GM10248 (cell line): ENCODE data around the gene TK1.

Experiments
- CTCF ChIA-PET: fragments of 300-600 bp; sonication (Branson Sonifier 250); formaldehyde crosslinking; extraction: SDS; loops from one replicate; lab custom pipeline; 2021; ENCODE audit warnings: antibody characterized with exemption; lab: Yijun Ruan, JAX
- POLR2A ChIA-PET: fragments of 350-650 bp; sonication (Branson Sonifier 250); formaldehyde crosslinking; extraction: SDS; loops from one replicate; lab custom pipeline; 2020; ENCODE audit warnings: antibody characterized with exemption; lab: Yijun Ruan, JAX
- DNase-seq: peaks from one replicate; pipeline ENCODE4 v3.0.0; 2012; ENCODE audit errors: extremely low spot score
- CTCF ChIP-seq: IDR thresholded peaks from 2 replicates; pipeline ENCODE4 v1.5.1; 2012; ENCODE audit warnings: mild to moderate bottlenecking, low read depth; ENCODE audit errors: extremely low read depth, missing control alignments, control extremely low read depth

The TK1 gene

GRCh38 chr17:78126895-78127238 is 60.0 kb downstream of the TK1 start:
- POLR2A ChIA-PET: interaction anchor here (0.6 to 1.0 kb wide), 3 partner anchors 44 to 591 kb away, joined by 3 read pairs; no protein-coding TSS in a partner anchor
- DNase-seq: no peak
- no peak for TF ChIP-seq CTCF
- CTCF ChIA-PET: interaction anchor here (1.0 to 3.4 kb wide), 4 partner anchors 10 to 57 kb away, joined by 3 to 16 read pairs (median 4); no protein-coding TSS in a partner anchor

- ChIA-PET CTCF (interaction anchor here (1.0 to 3.4 kb wide), 7 partner anchors 11 to 125 kb away, joined by 3 to 16 read pairs (median 4); no protein-coding TSS in a partner anchor), POLR2A (interaction anchor here (0.6 to 1.0 kb wide), 3 partner anchors 45 to 592 kb away, joined by 3 read pairs; no protein-coding TSS in a partner anchor)
- DNase-seq: no peak
- no peak for TF ChIP-seq CTCF
Measured at GRCh38 chr17:78125976-78126894, 60.6 kb downstream of the TK1 start.

- POLR2A ChIA-PET: no interaction called here
- CTCF ChIA-PET: interaction anchor here (1.0 to 3.4 kb wide), 7 partner anchors 9 to 126 kb away, joined by 3 to 16 read pairs (median 5); no protein-coding TSS in a partner anchor
- TF ChIP-seq CTCF: no peak
- DNase-seq: no peak
Measured at GRCh38 chr17:78125138-78125913, 61.5 kb downstream of the TK1 start.

GRCh38 chr17:78124836-78125137 is 62.1 kb downstream of the TK1 start:
- no peak for DNase-seq
- TF ChIP-seq CTCF: no peak
- ChIA-PET CTCF (interaction anchor here (1.0 to 3.4 kb wide), 7 partner anchors 10 to 126 kb away, joined by 3 to 16 read pairs (median 5); no protein-coding TSS in a partner anchor), POLR2A (interaction anchor here (1.0 to 1.1 kb wide), 2 partner anchors 50 to 62 kb away, joined by 3 read pairs; partner anchors contain the start of genes AFMID and TK1)
